GM23248 (cell line): ENCODE results near the gene SKIC3. TPM values are rescaled to one million over a fixed set of nuclear protein-coding genes. Genes with fewer than 3 reads are reported as not detected.

Experiments used
- DNase-seq: peaks from one replicate; pipeline ENCODE4 v3.0.0-alpha.2; 2015
- H2AFZ ChIP-seq: fragments of 200-600 bp; sonication (generic); 2 replicates; pipeline ENCODE4 v1.6.1; 2016; ENCODE audit warnings: antibody characterized with exemption
- H3F3A ChIP-seq: fragments of 200-600 bp; sonication (generic); 2 replicates; pipeline ENCODE4 v1.6.1; 2016; ENCODE audit warnings: mild to moderate bottlenecking, antibody characterized with exemption, mixed run types; ENCODE audit not compliant: insufficient read depth
- H3K27ac ChIP-seq: fragments of 200-600 bp; sonication (generic); 2 replicates; pipeline ENCODE4 v1.5.1; 2016; ENCODE audit warnings: mild to moderate bottlenecking
- H3K27me3 ChIP-seq: fragments of 200-600 bp; sonication (generic); replicated peaks from 2 replicates; pipeline ENCODE4 v1.6.1; 2016; ENCODE audit warnings: mild to moderate bottlenecking; ENCODE audit not compliant: insufficient read depth
- H3K36me3 ChIP-seq: fragments of 200-600 bp; sonication (generic); 2 replicates; pipeline ENCODE4 v1.6.1; 2016; ENCODE audit warnings: low read depth, mild to moderate bottlenecking
- H3K4me1 ChIP-seq: fragments of 200-600 bp; sonication (generic); 2 replicates; pipeline ENCODE4 v1.6.1; 2016; ENCODE audit warnings: mild to moderate bottlenecking; ENCODE audit not compliant: insufficient read depth
- H3K4me2 ChIP-seq: fragments of 200-600 bp; sonication (generic); one replicate; pipeline ENCODE4 v1.6.1; 2016; ENCODE audit warnings: mild to moderate bottlenecking; ENCODE audit not compliant: unreplicated experiment
- H3K4me3 ChIP-seq: fragments of 200-600 bp; sonication (generic); 2 replicates; pipeline ENCODE4 v1.5.1; 2016; ENCODE audit warnings: mild to moderate bottlenecking
- H3K79me2 ChIP-seq: fragments of 200-600 bp; sonication (generic); 2 replicates; pipeline ENCODE4 v1.6.1; 2016; ENCODE audit warnings: mild to moderate bottlenecking; ENCODE audit not compliant: insufficient read depth
- H3K9ac ChIP-seq: fragments of 200-600 bp; sonication (generic); 2 replicates; pipeline ENCODE4 v1.6.1; 2016; ENCODE audit warnings: mild to moderate bottlenecking
- H3K9me2 ChIP-seq: fragments of 200-600 bp; sonication (generic); 2 replicates; pipeline ENCODE4 v1.6.1; 2016; ENCODE audit warnings: mixed run types, mild to moderate bottlenecking, moderate library complexity; ENCODE audit not compliant: insufficient read depth
- H3K9me3 ChIP-seq: fragments of 200-600 bp; sonication (generic); one replicate; pipeline ENCODE4 v1.6.1; 2017; ENCODE audit warnings: low read depth
- H4K20me1 ChIP-seq: fragments of 200-600 bp; sonication (generic); 2 replicates; pipeline ENCODE4 v1.6.0; 2016; ENCODE audit not compliant: insufficient read depth
- EZH2 ChIP-seq: fragments of 200-600 bp; sonication (generic); IDR thresholded peaks from 2 replicates; pipeline ENCODE4 v1.6.1; 2018; ENCODE audit warnings: antibody characterized with exemption, mild to moderate bottlenecking; ENCODE audit not compliant: insufficient read depth, poor library complexity, severe bottlenecking
- EZH2phosphoT487 ChIP-seq: fragments of 200-600 bp; sonication (generic); IDR thresholded peaks from 2 replicates; pipeline ENCODE4 v1.6.1; 2018; ENCODE audit warnings: antibody characterized with exemption, moderate library complexity, mild to moderate bottlenecking, low read depth; ENCODE audit not compliant: insufficient read depth
- WGBS, 2 experiments: methylation state at CpG; one replicate each; pipeline ENCODE4 v1.1.6; 2015 to 2017; ENCODE audit warnings: low lambda C conversion rate in 2 of 2, low coverage in 1 of 2; ENCODE audit errors: missing lambda C conversion rate in 2 of 2; 5-methylcytosine and 5-hydroxymethylcytosine counted together
- in situ Hi-C: fragments of 300-500 bp; cut with MboI; formaldehyde crosslinking; loops from 2 replicates; pipeline ENCODE4 v1.15.0; 2020
- polyA plus RNA-seq: library from polyadenylated mRNA; unstranded; fragments of >200 nt; fragmentation: Nextera tagmentation; extraction: Ambion mirVana; gene quantifications from 2 replicates; pipeline ENCODE4 v1.2.1, GENCODE V29; 2016
- small RNA-seq: library from RNA; depleted of rRNA; stranded (forward); fragments of <200 nt; gene quantifications from one replicate; pipeline ENCODE3, GENCODE V24; 2014; ENCODE audit warnings: low read depth, low replicate concordance
- total RNA-seq: library from RNA; depleted of rRNA; stranded (reverse); fragments of >200 nt; shearing (Covaris generic); gene quantifications from 2 replicates; pipeline ENCODE4 v1.2.3, GENCODE V29; 2014; rRNA removed

SKIC3 gene
- total and polyA plus RNA-seq, 2 experiments from 2014 or later = 77.6 to 101 TPM

DNA sequence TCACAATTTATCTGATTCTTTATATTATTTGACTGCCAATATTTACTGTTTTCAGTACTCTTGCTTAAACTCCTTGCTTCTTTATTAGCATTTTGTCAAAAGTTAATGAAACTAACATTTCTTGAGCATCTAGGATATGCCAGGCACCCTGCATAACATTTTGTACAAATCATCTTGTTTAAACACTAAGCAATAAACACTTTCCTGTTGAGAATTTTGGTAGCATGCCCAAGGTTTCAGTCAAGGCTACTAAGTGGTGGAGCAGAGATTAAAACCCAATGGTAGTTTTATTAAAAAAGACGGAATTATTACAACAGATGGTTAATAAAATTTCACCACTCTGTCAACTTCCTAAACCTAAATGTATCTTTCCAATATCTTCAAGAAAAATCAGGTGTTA is 43.2 kb downstream of the SKIC3 start:
- no peaks in the 10 kb centered on the region for H3K9me2 ChIP-seq
- no peaks in the 10 kb centered on the region for H3K9me3 ChIP-seq
- H3F3A ChIP-seq = no peaks in the 10 kb centered on the region
- no peaks in the 10 kb centered on the region for H4K20me1 ChIP-seq
- no peak overlapping the region for H3K27ac ChIP-seq
- H2AFZ ChIP-seq = no peak overlapping the region
- no peak for DNase-seq
- TF ChIP-seq EZH2 (no peak), EZH2phosphoT487 (no peak)
- H3K4me1 ChIP-seq = no peaks in the 10 kb centered on the region
- H3K79me2 ChIP-seq = no peaks in the 10 kb centered on the region
- in situ Hi-C loops = no loop called here
- 100% methylated on average over 1 of the region's 1 CpG for WGBS, 2 experiments
- H3K9ac ChIP-seq = no peak overlapping the region
- no peak overlapping the region for H3K4me3 ChIP-seq
- H3K36me3 ChIP-seq = peaks cover 90% of the 10 kb centered on the region
- no peaks in the 10 kb centered on the region for H3K27me3 ChIP-seq
- H3K4me2 ChIP-seq = no peak overlapping the region

DNA sequence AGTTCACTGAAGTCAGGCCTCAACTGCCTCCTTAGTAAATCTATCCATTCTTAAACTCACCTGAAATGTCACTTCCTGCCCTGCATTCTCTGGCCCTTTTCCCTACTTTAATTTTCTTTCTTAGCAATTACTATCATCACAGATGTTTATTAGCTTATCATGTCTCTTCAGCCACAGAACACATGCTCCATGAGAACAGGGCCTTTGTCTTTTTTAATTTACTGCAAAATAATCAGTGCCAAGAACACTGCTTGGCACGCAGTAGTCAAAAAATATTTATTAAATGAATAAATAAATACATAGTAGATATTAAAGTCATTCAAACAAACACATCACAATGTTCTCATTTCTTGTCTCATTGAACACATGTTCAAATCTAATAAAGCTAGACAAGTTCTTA is 46.2 kb downstream of the SKIC3 start:
- DNase-seq = no peak
- Histone ChIP-seq H3F3A (no peaks in the 10 kb centered on the region), H3K79me2 (no peaks in the 10 kb centered on the region), H3K27ac (no peak overlapping the region), H3K4me2 (no peak overlapping the region), H3K9me3 (no peaks in the 10 kb centered on the region), H3K9me2 (no peaks in the 10 kb centered on the region), H3K4me1 (no peaks in the 10 kb centered on the region), H4K20me1 (no peaks in the 10 kb centered on the region), H3K4me3 (no peak overlapping the region), H3K9ac (no peak overlapping the region), H2AFZ (no peak overlapping the region), H3K36me3 (peaks cover 77% of the 10 kb centered on the region), H3K27me3 (no peaks in the 10 kb centered on the region)
- 96 to 97% methylated on average over 1 of the region's 1 CpG for WGBS, 2 experiments
- in situ Hi-C loops = no loop called here
- no peak for TF ChIP-seq EZH2phosphoT487
- TF ChIP-seq EZH2 = no peak

Small RNAs within 50 kb of the gene (small RNA-seq; reads per million reads assigned to genes)
- not detected for gene RNU6-308P

Other genes with a start within 250 kb of the SKIC3 start
- not detected in 2 replicates for gene FAM81B, start 163.6 kb downstream of the SKIC3 start, total RNA-seq
- gene FAM81B, start 163.6 kb downstream of the SKIC3 start, polyA plus RNA-seq = not detected in 2 replicates
- gene ARSK, start 124 bp upstream of the SKIC3 start, total RNA-seq = 8.9 and 14.5 TPM in 2 replicates
- gene ARSK, start 124 bp upstream of the SKIC3 start, polyA plus RNA-seq = 11.3 and 12.1 TPM in 2 replicates
- 1.1 TPM in 1 of 2 replicates, not detected in the other for gene GPR150, start 65.1 kb upstream of the SKIC3 start, total RNA-seq
- 0.25 and 0.35 TPM in 2 replicates for gene GPR150, start 65.1 kb upstream of the SKIC3 start, polyA plus RNA-seq
- gene RFESD, start 91.8 kb upstream of the SKIC3 start, total RNA-seq = 0.38 and 1.2 TPM in 2 replicates
- gene RFESD, start 91.8 kb upstream of the SKIC3 start, polyA plus RNA-seq = 4.6 and 6.6 TPM in 2 replicates
- 0.22 TPM in 1 of 2 replicates, not detected in the other for gene SPATA9, start 128.0 kb upstream of the SKIC3 start, total RNA-seq
- gene SPATA9, start 128.0 kb upstream of the SKIC3 start, polyA plus RNA-seq = 0.71 and 0.96 TPM in 2 replicates
- 202 and 214 TPM in 2 replicates for gene RHOBTB3, start 176.4 kb upstream of the SKIC3 start, total RNA-seq
- gene RHOBTB3, start 176.4 kb upstream of the SKIC3 start, polyA plus RNA-seq = 147 and 149 TPM in 2 replicates